Psoas muscle (tissue), 8 donors: Measurements from ENCODE around the gene MTLN. TPM values are rescaled to one million over a fixed set of nuclear protein-coding genes. Genes with fewer than 3 reads are reported as not detected.
"Not testable (repeated sequence)": the region's sequence is repeated elsewhere in the genome, so short reads cannot be mapped to it uniquely, and the experiment has no call there.

ENCODE experiments used
- ATAC-seq, 4 donors: fragments of 200-7000 bp; cut with Tn5 transposase; one replicate each; pipeline ENCODE4 v1.9.1; 2020; ENCODE audit warnings: moderate library complexity in 3 of 4, mild to moderate bottlenecking in 2 of 4
- DNase-seq, 2 donors: peaks; one replicate each; pipeline ENCODE4 v3.0.0-alpha.2; 2020
- H3K27ac ChIP-seq: fragments of 200-600 bp; one replicate; pipeline ENCODE4 v1.8.0; 2022
- H3K27me3 ChIP-seq, 3 donors: fragments of 200-600 bp in 1 of 3; one replicate each; pipeline versions ENCODE4 v1.6.1 to v1.8.0; 2013 to 2022; ENCODE audit warnings: low read length in 2 of 3, mild to moderate bottlenecking in 2 of 3, moderate library complexity in 1 of 3; ENCODE audit not compliant: insufficient read depth in 3 of 3
- H3K36me3 ChIP-seq, 2 donors: fragments of 200-600 bp in 1 of 2; one replicate each; pipeline versions ENCODE4 v1.6.1 to v1.8.0; 2013 to 2022; ENCODE audit warnings: low read depth in 1 of 2, mild to moderate bottlenecking in 1 of 2, moderate library complexity in 1 of 2; ENCODE audit not compliant: insufficient read depth in 1 of 2
- H3K4me1 ChIP-seq: fragments of 200-600 bp; one replicate; pipeline ENCODE4 v1.8.0; 2022
- H3K4me3 ChIP-seq: fragments of 200-600 bp; one replicate; pipeline ENCODE4 v1.8.0; 2022; ENCODE audit warnings: mild to moderate bottlenecking
- H3K9me3 ChIP-seq: fragments of 200-600 bp; one replicate; pipeline ENCODE4 v1.8.0; 2022
- CTCF ChIP-seq: fragments of 200-600 bp; IDR thresholded peaks from one replicate; pipeline ENCODE4 v1.8.0; 2022; ENCODE audit warnings: antibody characterized with exemption
- WGBS, 3 donors: extraction: QIAGEN DNeasy Blood & Tissue Kit; methylation state at CpG; one replicate each; pipeline versions ENCODE4 v1.1.6 to v1.1.7; 2013; 5-methylcytosine and 5-hydroxymethylcytosine counted together
- intact Hi-C, 2 donors: fragments of 100-400 bp; cut with DNase I; formaldehyde crosslinking; loops; one replicate each; pipeline versions ENCODE4 v1.11.0 to v1.14.2; 2022
- long read RNA-seq, 2 donors: library from polyadenylated mRNA; unstranded; transcript quantifications; one replicate each; pipeline ENCODE4 v2.0.0, GENCODE V29; 2021
- polyA plus RNA-seq, 3 donors: library from polyadenylated mRNA; stranded (reverse); fragments of 200-250 nt; gene quantifications; one replicate each; pipeline ENCODE4 v1.2.3, GENCODE V29; 2013
- total RNA-seq, 4 donors: library from RNA; stranded (reverse); fragmentation: NEBNext Ultra II Directional in 2 of 4; extraction: Animal tissue kit (Norgen Biotek cat#: 25700) in 2 of 4; gene quantifications; one replicate each; pipeline versions ENCODE4 v1.2.1 to v1.2.4, GENCODE V29; 2021 to 2023
- donor health status: healthy with polysubstance abuse.
- donor health status: DM: no; HTN: no; CAD: no; lungs with moderate emphysema.
- donor health status: Bipolar disorder and iron deficiency.
- donor health status: healthy.
- donor health status: DM: yes; HTN: yes; CAD: no.
- donor health status: DM: no; HTN: no; CAD: no.
- donor health status: DM: no; HTN: no; CAD: no.
- donor health status: DM: yes; HTN: yes; CAD: no.

The MTLN gene
- total RNA-seq (100 to 1,000 TPM; 285 to 394 (median 350) TPM), polyA plus RNA-seq (100 to 1,000 TPM; 622 to 826 (median 765) TPM)
- long read RNA-seq, donor 1, transcript MTLN-203 (2 exons, 441 nt) = major isoform, 148 of 149 reads
- long read RNA-seq, donor 1, partial matches to known transcripts = 0 of 149 reads
- long read RNA-seq, donor 1, other reads (novel, unspliced or antisense) = 1 of 149 reads
- long read RNA-seq, donor 2, transcript MTLN-203 (2 exons, 441 nt) = major isoform, 142 of 145 reads
- long read RNA-seq, donor 2, partial matches to known transcripts = 0 of 145 reads
- long read RNA-seq, donor 2, other reads (novel, unspliced or antisense) = 3 of 145 reads

- Histone ChIP-seq H3K36me3 (peaks cover 14 to 19% of the 10 kb centered on the region in 2 donors), H3K27me3 (no peaks in the 10 kb centered on the region), H3K9me3 (no peaks in the 10 kb centered on the region), H3K4me3 (peak within 1 kb of the TSS; percentile 81), H3K27ac (peak within 1 kb of the TSS; percentile 93), H3K4me1 (peaks cover 36% of the 10 kb centered on the region)
- intact Hi-C loops = loop anchor here in 1 of 2 donors (5.0 kb wide), 1 partner anchor 40 kb away; no protein-coding TSS in a partner anchor
- ATAC-seq = peak; percentile 72 to 80 (median 78)
- WGBS, 3 donors = 0 to 5% (median 2%) methylated on average over 54 of the region's 54 CpGs
- peak; percentile 76 to 86 for DNase-seq
- no peak for TF ChIP-seq CTCF
Measured at GRCh38 chr2:110211938-110212858, at the start of gene MTLN. MTLN (minus strand) TSS chr2:110212547; CDS start chr2:110212525, 22 bp downstream.

GRCh38 chr2:110261910-110262309 is 49.6 kb upstream of the MTLN start:
- H3K4me3 ChIP-seq, H3K36me3 ChIP-seq, H3K27me3 ChIP-seq, ATAC-seq, intact Hi-C loops, H3K27ac ChIP-seq, H3K4me1 ChIP-seq, DNase-seq, H3K9me3 ChIP-seq: not testable (repeated sequence)
- WGBS, 3 donors = no CpG with 5 or more reads among the region's 1 CpG

GRCh38 chr2:110248081-110248795 is 35.9 kb upstream of the MTLN start:
- intact Hi-C loops, H3K27ac ChIP-seq, H3K4me3 ChIP-seq, ATAC-seq, H3K4me1 ChIP-seq, H3K9me3 ChIP-seq, H3K36me3 ChIP-seq, H3K27me3 ChIP-seq: not testable (repeated sequence)
- DNase-seq = peak in 1 of 2 donors; percentile 40
- 59 to 73% (median 65%) methylated on average over 4 to 6 of the region's 7 CpGs for WGBS, 3 donors

GRCh38 chr2:110245488-110246435 is 33.4 kb upstream of the MTLN start:
- H3K4me1 ChIP-seq, H3K27me3 ChIP-seq, H3K4me3 ChIP-seq, intact Hi-C loops, H3K27ac ChIP-seq, H3K36me3 ChIP-seq, DNase-seq, H3K9me3 ChIP-seq: not testable (repeated sequence)
- peak; percentile 4 to 22 (median 18) for ATAC-seq
- no CpG with 5 or more reads among the region's 89 CpGs for WGBS, 3 donors

- WGBS, 3 donors = 24 to 67% (median 57%) methylated on average over 1 of the region's 3 CpGs
- ATAC-seq = peak; percentile 87 to 99 (median 93)
- H3K27ac ChIP-seq, H3K36me3 ChIP-seq, H3K4me1 ChIP-seq, H3K27me3 ChIP-seq, DNase-seq, H3K9me3 ChIP-seq, H3K4me3 ChIP-seq, intact Hi-C loops: not testable (repeated sequence)
Measured at GRCh38 chr2:110243283-110243682, 30.9 kb upstream of the MTLN start.

- DNase-seq = peak in 1 of 2 donors; percentile 50
- H3K36me3 ChIP-seq, H3K27ac ChIP-seq, H3K27me3 ChIP-seq, H3K9me3 ChIP-seq, H3K4me3 ChIP-seq, H3K4me1 ChIP-seq, intact Hi-C loops: not testable (repeated sequence)
- peak in 3 of 4 donors; percentile 48 to 80 (median 77) for ATAC-seq
- WGBS, 3 donors = 22 to 38% (median 24%) methylated on average over 5 of the region's 5 CpGs
Measured at GRCh38 chr2:110234514-110234913, 22.2 kb upstream of the MTLN start.

GRCh38 chr2:110229886-110230285 is 17.5 kb upstream of the MTLN start:
- H3K9me3 ChIP-seq, DNase-seq, intact Hi-C loops, H3K27ac ChIP-seq, H3K36me3 ChIP-seq, ATAC-seq, H3K4me1 ChIP-seq, H3K4me3 ChIP-seq, H3K27me3 ChIP-seq: not testable (repeated sequence)
- WGBS, 3 donors = no CpG with 5 or more reads among the region's 1 CpG

GRCh38 chr2:110222626-110223025 is 10.3 kb upstream of the MTLN start:
- H3K27ac ChIP-seq, ATAC-seq, intact Hi-C loops, H3K36me3 ChIP-seq, DNase-seq, H3K9me3 ChIP-seq, H3K4me3 ChIP-seq, H3K27me3 ChIP-seq: not testable (repeated sequence)
- peaks cover 10% of the 10 kb centered on the region for H3K4me1 ChIP-seq
- 30 to 49% (median 35%) methylated on average over 1 of the region's 1 CpG for WGBS, 3 donors
